AG04449 (cell line): Measurements from ENCODE around the gene DAB2IP.

Experiments used
- CTCF ChIA-PET: fragments of 350-600 bp; formaldehyde crosslinking; extraction: SDS; loops from one replicate; lab custom pipeline; 2021; ENCODE audit warnings: antibody characterized with exemption; lab: Yijun Ruan, JAX
- POLR2A ChIA-PET: fragments of 400-600, 350-600 bp; formaldehyde crosslinking; extraction: SDS; loops from one replicate; lab custom pipeline; 2020; ENCODE audit warnings: antibody characterized with exemption, inconsistent platforms; lab: Yijun Ruan, JAX
- DNase-seq: peaks from one replicate; pipeline ENCODE4 v3.0.0-alpha.2; 2010; ENCODE audit warnings: low read depth, low spot score
- H3K4me3 ChIP-seq: 2 replicates; pipeline ENCODE4 v1.5.1; 2011; ENCODE audit warnings: low read depth, mild to moderate bottlenecking, control low read depth, low read length
- CTCF ChIP-seq: IDR thresholded peaks from one replicate; pipeline ENCODE4 v1.5.1; 2011; ENCODE audit warnings: mild to moderate bottlenecking, moderate library complexity, low read length, control low read depth, inconsistent platforms; ENCODE audit not compliant: insufficient read depth; ENCODE audit errors: missing control alignments

DAB2IP gene

GRCh38 chr9:121780177-121781040 lies 129.0 kb downstream of the DAB2IP start:
- TF ChIP-seq CTCF = no peak
- POLR2A ChIA-PET = no interaction called here
- no peak for DNase-seq
- CTCF ChIA-PET = no interaction called here
- no peak overlapping the region for H3K4me3 ChIP-seq

DNA sequence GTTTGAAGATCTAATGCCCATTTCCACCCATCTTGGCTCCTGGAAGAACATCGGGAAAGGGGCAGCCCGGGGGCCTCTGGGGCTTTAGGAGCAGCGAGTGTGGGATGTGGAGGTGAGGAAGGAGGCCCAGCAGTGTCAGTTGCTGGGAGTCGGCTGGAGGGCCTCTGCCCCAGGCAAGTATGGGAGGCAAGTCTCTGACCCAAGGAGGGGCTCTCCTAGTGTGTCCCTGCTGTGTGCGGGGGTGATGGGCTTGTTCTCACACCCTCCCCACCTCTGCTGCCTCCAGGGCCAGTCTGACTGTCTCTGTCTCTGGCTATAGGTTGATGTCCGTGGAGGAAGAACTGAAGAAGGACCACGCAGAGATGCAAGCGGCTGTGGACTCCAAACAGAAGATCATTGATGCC lies 129.7 kb downstream of the DAB2IP start:
- POLR2A ChIA-PET = no interaction called here
- no peak for TF ChIP-seq CTCF
- CTCF ChIA-PET = no interaction called here
- H3K4me3 ChIP-seq = no peak overlapping the region
- DNase-seq = no peak

GRCh38 chr9:121781701-121782464 lies 130.4 kb downstream of the DAB2IP start:
- no peak for TF ChIP-seq CTCF
- ChIA-PET CTCF (no interaction called here), POLR2A (no interaction called here)
- DNase-seq = no peak
- H3K4me3 ChIP-seq = no peak overlapping the region

- no peak for TF ChIP-seq CTCF
- H3K4me3 ChIP-seq = no peak overlapping the region
- DNase-seq = no peak
- CTCF ChIA-PET = no interaction called here
- POLR2A ChIA-PET = no interaction called here
These were observed 131.2 kb downstream of the DAB2IP start for GRCh38 chr9:121782514-121783110.

DNA sequence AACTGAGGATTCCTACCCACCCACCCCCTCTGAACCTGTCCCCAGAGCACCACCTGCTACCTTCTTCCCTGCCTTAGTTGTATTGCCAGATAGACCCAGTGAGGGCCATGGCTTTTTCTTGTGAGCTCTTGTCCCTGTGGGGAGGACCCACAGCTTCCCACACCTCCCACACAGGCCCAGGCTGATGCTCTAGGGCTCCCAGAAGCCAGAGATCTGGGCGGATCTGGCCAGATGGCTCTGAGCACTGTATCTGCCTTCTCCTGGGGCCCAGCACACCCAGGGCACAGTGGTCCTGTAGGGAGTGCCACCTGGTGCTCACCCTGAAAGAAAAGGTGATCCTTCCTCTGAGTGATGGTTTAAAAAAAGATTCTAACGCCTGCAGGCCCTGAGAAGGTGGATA lies 131.7 kb downstream of the DAB2IP start:
- no peak for DNase-seq
- POLR2A ChIA-PET = no interaction called here
- no peak overlapping the region for H3K4me3 ChIP-seq
- no peak for TF ChIP-seq CTCF
- CTCF ChIA-PET = no interaction called here
